IMR-90 (cell line): ENCODE data around the gene TTC28. TPM values are rescaled to one million over a fixed set of nuclear protein-coding genes. Genes with fewer than 3 reads are reported as not detected.

Source experiments
- ATAC-seq: fragments of 200-7000 bp; cut with Tn5 transposase; 2 replicates; pipeline ENCODE4 v1.9.1; 2020; ENCODE audit warnings: low read depth, mild to moderate bottlenecking, moderate library complexity
- BruUV-seq: library from RNA; stranded (reverse); fragments of 400-500 nt; replicated peaks from 2 replicates; lab custom pipeline; 2021; lab: Mats Ljungman, UMichigan
- CTCF ChIA-PET: fragments of 300-600 bp; formaldehyde crosslinking; extraction: SDS; loops from one replicate; lab custom pipeline; 2021; ENCODE audit warnings: antibody characterized with exemption; lab: Yijun Ruan, JAX
- POLR2A ChIA-PET: fragments of 300-600 bp; sonication (Branson Sonifier 250); formaldehyde crosslinking; loops from one replicate; lab custom pipeline; 2022; ENCODE audit warnings: antibody characterized with exemption; ENCODE audit not compliant: unreplicated experiment; lab: Charles Lee
- DNase-seq: peaks from one replicate; pipeline ENCODE4 v3.0.0; 2013
- H2AFZ ChIP-seq: replicated peaks from 2 replicates; pipeline ENCODE3; 2013; ENCODE audit warnings: low read length, mild to moderate bottlenecking; ENCODE audit not compliant: poor library complexity
- H2AK5ac ChIP-seq: 2 replicates; pipeline ENCODE4 v1.6.1; 2013; ENCODE audit warnings: low read depth, low read length, inconsistent platforms
- H2AK9ac ChIP-seq: replicated peaks from 2 replicates; pipeline ENCODE3; 2013; ENCODE audit warnings: mild to moderate bottlenecking, low read depth, low read length, moderate library complexity; ENCODE audit not compliant: poor library complexity
- H2BK120ac ChIP-seq: 2 replicates; pipeline ENCODE4 v1.6.1; 2013; ENCODE audit warnings: low read depth, low read length, inconsistent platforms
- H2BK15ac ChIP-seq: 3 replicates; pipeline ENCODE4 v1.6.1; 2013; ENCODE audit warnings: low read depth, low read length, inconsistent platforms
- H2BK20ac ChIP-seq: 2 replicates; pipeline ENCODE4 v1.6.1; 2013; ENCODE audit warnings: low read depth, mild to moderate bottlenecking, inconsistent platforms, low read length, moderate library complexity
- H2BK5ac ChIP-seq: 2 replicates; pipeline ENCODE4 v1.6.1; 2013; ENCODE audit warnings: mild to moderate bottlenecking, low read depth, low read length, inconsistent platforms; ENCODE audit not compliant: poor library complexity, severe bottlenecking
- H3K14ac ChIP-seq: replicated peaks from 2 replicates; pipeline ENCODE4 v1.6.1; 2013; ENCODE audit warnings: low read depth, low read length, inconsistent platforms
- H3K18ac ChIP-seq: 2 replicates; pipeline ENCODE4 v1.6.1; 2013; ENCODE audit warnings: low read depth, low read length, control low read depth
- H3K23ac ChIP-seq: 2 replicates; pipeline ENCODE4 v1.6.1; 2013; ENCODE audit warnings: low read depth, low read length, inconsistent platforms
- H3K27ac ChIP-seq: 2 replicates; pipeline ENCODE4 v1.5.1; 2013; ENCODE audit warnings: mild to moderate bottlenecking, control low read depth, low read length; ENCODE audit not compliant: insufficient read depth
- H3K27me3 ChIP-seq: 2 replicates; pipeline ENCODE4 v1.6.1; 2013; ENCODE audit warnings: low read length; ENCODE audit not compliant: control insufficient read depth, insufficient read depth
- H3K36me3 ChIP-seq: 2 replicates; pipeline ENCODE4 v1.6.1; 2013; ENCODE audit warnings: low read length, mixed read lengths; ENCODE audit not compliant: control insufficient read depth, insufficient read depth
- H3K4ac ChIP-seq: 2 replicates; pipeline ENCODE4 v1.6.1; 2013; ENCODE audit warnings: low read depth, low read length, inconsistent platforms
- H3K4me1 ChIP-seq: 2 replicates; pipeline ENCODE4 v1.6.1; 2013; ENCODE audit warnings: low read length, mixed read lengths; ENCODE audit not compliant: control insufficient read depth, insufficient read depth
- H3K4me2 ChIP-seq: 2 replicates; pipeline ENCODE4 v1.6.1; 2013; ENCODE audit warnings: low read depth, mild to moderate bottlenecking, control low read depth, low read length, moderate library complexity
- H3K4me3 ChIP-seq: 2 replicates; pipeline ENCODE4 v1.5.1; 2013; ENCODE audit warnings: low read depth, mild to moderate bottlenecking, control low read depth, low read length, moderate library complexity; ENCODE audit not compliant: insufficient read depth
- H3K56ac ChIP-seq: 2 replicates; pipeline ENCODE4 v1.6.1; 2013; ENCODE audit warnings: low read length, inconsistent platforms; ENCODE audit not compliant: insufficient read depth; ENCODE audit errors: extremely low read depth
- H3K79me1 ChIP-seq, 2 experiments: 2 replicates each; pipeline ENCODE4 v1.6.1; 2013; ENCODE audit warnings: low read length in 2 of 2, inconsistent platforms in 1 of 2, low read depth in 1 of 2
- H3K9ac ChIP-seq: 2 replicates; pipeline ENCODE4 v1.6.1; 2013; ENCODE audit warnings: low read depth, low read length, control low read depth
- H3K9me1 ChIP-seq: 2 replicates; pipeline ENCODE4 v1.6.1; 2013; ENCODE audit warnings: low read length, inconsistent platforms; ENCODE audit not compliant: insufficient read depth
- H3K9me3 ChIP-seq: 2 replicates; pipeline ENCODE4 v1.6.1; 2013; ENCODE audit warnings: low read length; ENCODE audit not compliant: control insufficient read depth, insufficient read depth
- H4K20me1 ChIP-seq: 2 replicates; pipeline ENCODE4 v1.6.1; 2013; ENCODE audit warnings: low read length, inconsistent platforms; ENCODE audit not compliant: insufficient read depth
- H4K5ac ChIP-seq: 2 replicates; pipeline ENCODE4 v1.6.1; 2013; ENCODE audit warnings: mild to moderate bottlenecking, low read depth, low read length, control low read depth
- H4K8ac ChIP-seq, 2 experiments: 2 replicates each; pipeline ENCODE4 v1.6.1; 2013; ENCODE audit warnings: low read depth in 2 of 2, low read length in 2 of 2, control low read depth in 1 of 2, inconsistent platforms in 1 of 2
- H4K91ac ChIP-seq: 2 replicates; pipeline ENCODE4 v1.6.1; 2013; ENCODE audit warnings: low read depth, low read length, inconsistent platforms; ENCODE audit not compliant: insufficient read depth
- BHLHE40 ChIP-seq: fragments of 150-350 bp; IDR thresholded peaks from 2 replicates; pipeline ENCODE4 v1.6.1; 2016; ENCODE audit warnings: mild to moderate bottlenecking, low read depth, low read length
- CHD1 ChIP-seq: IDR thresholded peaks from 2 replicates; pipeline ENCODE4 v1.6.1; 2012; ENCODE audit warnings: low read depth, low read length, improper control_type of control experiment
- CTCF ChIP-seq: conservative IDR thresholded peaks from 2 replicates; pipeline ENCODE4 v1.5.1; 2012; ENCODE audit warnings: mild to moderate bottlenecking, low read depth, low read length, improper control_type of control experiment
- MAZ ChIP-seq: IDR thresholded peaks from 2 replicates; pipeline ENCODE4 v1.6.1; 2012; ENCODE audit warnings: low read depth, mild to moderate bottlenecking, low read length, improper control_type of control experiment, moderate library complexity, borderline replicate concordance
- POLR2A ChIP-seq: IDR thresholded peaks from 2 replicates; pipeline ENCODE4 v1.6.1; 2012; ENCODE audit warnings: mild to moderate bottlenecking, low read depth, low read length
- RAD21 ChIP-seq: IDR thresholded peaks from 2 replicates; pipeline ENCODE4 v1.6.1; 2012; ENCODE audit warnings: low read length, improper control_type of control experiment
- RFX5 ChIP-seq: IDR thresholded peaks from 2 replicates; pipeline ENCODE4 v1.8.0; 2012; ENCODE audit warnings: low read depth, mild to moderate bottlenecking, low read length, moderate library complexity
- SMC3 ChIP-seq: fragments of 150-350 bp; IDR thresholded peaks from 2 replicates; pipeline ENCODE4 v1.6.1; 2016; ENCODE audit warnings: low read depth, mild to moderate bottlenecking, antibody characterized with exemption, low read length, moderate library complexity
- WGBS, 2 experiments: methylation state at CpG; one replicate each; pipeline versions ENCODE4 v1.1.5 to v1.1.7; 2013; ENCODE audit warnings: missing lambda C conversion rate in 2 of 2; ENCODE audit not compliant: insufficient read length in 1 of 2; ENCODE audit errors: extremely low coverage in 2 of 2; 5-methylcytosine and 5-hydroxymethylcytosine counted together
- dilution Hi-C: fragments of 300-500 bp; cut with HindIII; formaldehyde crosslinking; loops from one replicate; pipeline ENCODE4 v1.14.3; 2018; ENCODE audit warnings: low sequenced_read_pairs; ENCODE audit not compliant: unreplicated experiment
- in situ Hi-C: fragments of 300-500 bp; cut with MboI; formaldehyde crosslinking; loops from 3 replicates; pipeline ENCODE4 v1.14.3; 2019; ENCODE audit warnings: low sequenced_read_pairs, inconsistent platforms, mixed read lengths
- intact Hi-C: fragments of 100-400 bp; cut with micrococcal nuclease; formaldehyde crosslinking; loops from 2 replicates; pipeline ENCODE4 v1.10.0; 2022
- polyA plus RNA-seq, 3 experiments: library from polyadenylated mRNA; depleted of rRNA; stranded (reverse); fragments of >200 nt; gene quantifications; 2 replicates each; pipeline ENCODE4 v1.2.3, GENCODE V29; 2012; ENCODE audit warnings: low replicate concordance in 1 of 3
- total RNA-seq: library from RNA; depleted of rRNA; stranded (reverse); fragments of >200 nt; gene quantifications from 2 replicates; pipeline ENCODE4 v1.2.3, GENCODE V29; 2012

Gene TTC28
- total and polyA plus RNA-seq, 2 of the 4 experiments (the other 2 are of a cell fraction) = 5.6 to 13.3 TPM

GRCh38 chr22:28047740-28048139, 631.9 kb downstream of the TTC28 start:
- DNase-seq = no peak
- TF ChIP-seq CHD1 (no peak), SMC3 (no peak), BHLHE40 (no peak), CTCF (no peak), POLR2A (no peak), RAD21 (no peak), RFX5 (no peak), MAZ (no peak)
- ChIA-PET CTCF (no interaction called here), POLR2A (no interaction called here)
- no peak overlapping the region for H3K4me3 ChIP-seq
- no peak overlapping the region for H3K9ac ChIP-seq
- H2BK15ac ChIP-seq = no peak overlapping the region
- no peak overlapping the region for H2AK9ac ChIP-seq
- peaks cover 6% of the 10 kb centered on the region for H3K36me3 ChIP-seq
- no peak overlapping the region for H3K14ac ChIP-seq
- peaks cover 6% of the 10 kb centered on the region; the same call in 1 of the 2 replicates for H4K20me1 ChIP-seq
- in situ Hi-C loops (no loop called here), dilution Hi-C loops (no loop called here), intact Hi-C loops (no loop called here)
- no peak overlapping the region for H2BK120ac ChIP-seq
- ATAC-seq = no peak
- WGBS, 2 experiments = no CpG with 5 or more reads among the region's 1 CpG
- H3K4ac ChIP-seq = no peak overlapping the region
- no peak overlapping the region for H2AK5ac ChIP-seq
- no peak overlapping the region for H4K8ac ChIP-seq
- H2BK20ac ChIP-seq = no peak overlapping the region
- no peak overlapping the region for H2BK5ac ChIP-seq
- H3K79me1 ChIP-seq = no peaks in the 10 kb centered on the region; a peak in 1 of 4 replicates
- no peak overlapping the region for H3K27ac ChIP-seq
- no peak overlapping the region for H3K23ac ChIP-seq
- H3K27me3 ChIP-seq = no peaks in the 10 kb centered on the region
- no peak overlapping the region for H3K4me2 ChIP-seq
- H4K91ac ChIP-seq = no peak overlapping the region
- H3K4me1 ChIP-seq = no peaks in the 10 kb centered on the region
- H4K5ac ChIP-seq = no peak overlapping the region
- peaks cover 4% of the 10 kb centered on the region; the same call in 1 of the 2 replicates for H3K9me1 ChIP-seq
- H3K18ac ChIP-seq = no peak overlapping the region
- H3K56ac ChIP-seq = no peak overlapping the region
- BruUV-seq = no TSS peak
- no peaks in the 10 kb centered on the region for H3K9me3 ChIP-seq
- H2AFZ ChIP-seq = no peak overlapping the region
